Neural progenitor cell (in vitro differentiated cells): ENCODE measurements around the gene INHBC. TPM values are rescaled to one million over a fixed set of nuclear protein-coding genes. Genes with fewer than 3 reads are reported as not detected.
"Not testable (repeated sequence)": the region's sequence is repeated elsewhere in the genome, so short reads cannot be mapped to it uniquely, and the experiment has no call there.

Experiments used
- DNase-seq: peaks from one replicate; pipeline ENCODE4 v3.0.0-alpha.2; 2016; ENCODE audit warnings: low spot score
- H2AFZ ChIP-seq: fragments of 200-600 bp; sonication (generic); replicated peaks from 2 replicates; pipeline ENCODE4 v1.6.1; 2016; ENCODE audit warnings: antibody characterized with exemption
- H3F3A ChIP-seq: fragments of 200-600 bp; sonication (generic); 2 replicates; pipeline ENCODE4 v1.6.1; 2016; ENCODE audit warnings: antibody characterized with exemption, low read depth
- H3K27ac ChIP-seq: fragments of 200-600 bp; sonication (generic); 2 replicates; pipeline ENCODE4 v1.5.1; 2016; ENCODE audit warnings: mild to moderate bottlenecking
- H3K27me3 ChIP-seq: fragments of 200-600 bp; sonication (generic); 2 replicates; pipeline ENCODE4 v1.6.1; 2016; ENCODE audit warnings: mild to moderate bottlenecking, moderate library complexity
- H3K36me3 ChIP-seq: fragments of 200-600 bp; sonication (generic); 2 replicates; pipeline ENCODE4 v1.5.1; 2016
- H3K4me1 ChIP-seq: fragments of 200-600 bp; sonication (generic); 2 replicates; pipeline ENCODE4 v1.6.1; 2016; ENCODE audit warnings: mixed run types
- H3K4me2 ChIP-seq: fragments of 200-600 bp; sonication (generic); 2 replicates; pipeline ENCODE4 v1.6.1; 2016
- H3K4me3 ChIP-seq: fragments of 200-600 bp; sonication (generic); 2 replicates; pipeline ENCODE4 v1.5.1; 2016
- H3K79me2 ChIP-seq: fragments of 200-600 bp; sonication (generic); 2 replicates; pipeline ENCODE4 v1.6.1; 2016; ENCODE audit warnings: low read depth
- H3K9ac ChIP-seq: fragments of 200-600 bp; sonication (generic); 2 replicates; pipeline ENCODE4 v1.6.1; 2016
- H3K9me3 ChIP-seq: fragments of 200-600 bp; sonication (generic); 2 replicates; pipeline ENCODE4 v1.5.1; 2016; ENCODE audit warnings: low read depth
- H4K20me1 ChIP-seq: fragments of 200-600 bp; sonication (generic); 2 replicates; pipeline ENCODE4 v1.6.1; 2016; ENCODE audit warnings: low read depth
- H3K27ac Mint-ChIP-seq: 3 replicates; pipeline ENCODE4 v1.8.0; 2021; ENCODE audit warnings: mixed read lengths
- H3K27me3 Mint-ChIP-seq: 2 replicates; pipeline ENCODE4 v1.8.0; 2022; ENCODE audit warnings: low read depth, mild to moderate bottlenecking, inconsistent platforms, moderate library complexity, mixed read lengths; ENCODE audit not compliant: insufficient read depth
- H3K36me3 Mint-ChIP-seq: 3 replicates; pipeline ENCODE4 v1.8.0; 2021; ENCODE audit warnings: mixed read lengths
- H3K4me1 Mint-ChIP-seq: 3 replicates; pipeline ENCODE4 v1.8.0; 2021; ENCODE audit warnings: mixed read lengths
- H3K4me3 Mint-ChIP-seq: 3 replicates; pipeline ENCODE4 v1.8.0; 2021; ENCODE audit warnings: mild to moderate bottlenecking, moderate library complexity, mixed read lengths
- H3K9me3 Mint-ChIP-seq: 3 replicates; pipeline ENCODE4 v1.8.0; 2020; ENCODE audit warnings: mixed read lengths
- EZH2 ChIP-seq: fragments of 200-600 bp; sonication (generic); IDR thresholded peaks from 2 replicates; pipeline ENCODE4 v1.6.1; 2017; ENCODE audit warnings: antibody characterized with exemption, mild to moderate bottlenecking, moderate library complexity
- EZH2phosphoT487 ChIP-seq: fragments of 200-600 bp; sonication (generic); IDR thresholded peaks from 2 replicates; pipeline ENCODE4 v1.6.1; 2017; ENCODE audit warnings: antibody characterized with exemption
- total RNA-seq: library from RNA; depleted of rRNA; stranded (reverse); fragments of >200 nt; gene quantifications from 2 replicates; pipeline ENCODE4 v1.2.3, GENCODE V29; 2015; ENCODE audit warnings: low replicate concordance
- TF ChIP-seq, protein P1 (sequence below): fragments of 200-600 bp; sonication (generic); IDR thresholded peaks from 2 replicates; pipeline ENCODE4 v1.5.1; 2017; ENCODE audit warnings: antibody characterized with exemption, mild to moderate bottlenecking

INHBC gene
- total RNA-seq, 1 donor from 2014 or later: not detected

DNA sequence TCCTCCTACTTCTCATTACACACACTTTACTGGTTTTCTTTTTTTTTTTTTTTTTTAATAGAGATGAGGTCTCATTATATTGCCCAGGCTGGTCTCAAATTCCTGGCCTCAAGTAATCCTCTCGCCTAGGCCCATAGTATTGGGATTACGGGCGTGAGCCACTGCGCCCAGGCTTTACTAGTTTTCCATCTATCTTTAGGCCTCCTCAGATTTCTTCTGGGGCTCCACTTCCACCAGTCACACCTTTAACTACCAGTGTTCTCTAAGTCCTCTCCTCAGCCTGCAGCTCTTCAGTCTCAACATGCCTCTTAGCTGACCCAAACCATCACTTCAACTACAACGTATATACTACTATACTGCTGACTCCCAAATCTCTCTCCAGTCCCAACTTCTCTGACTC lies 14.1 kb upstream of the INHBC start:
- peaks cover 2% of the 10 kb centered on the region for H3K4me1 Mint-ChIP-seq
- H3K9ac ChIP-seq: no peak overlapping the region

DNA sequence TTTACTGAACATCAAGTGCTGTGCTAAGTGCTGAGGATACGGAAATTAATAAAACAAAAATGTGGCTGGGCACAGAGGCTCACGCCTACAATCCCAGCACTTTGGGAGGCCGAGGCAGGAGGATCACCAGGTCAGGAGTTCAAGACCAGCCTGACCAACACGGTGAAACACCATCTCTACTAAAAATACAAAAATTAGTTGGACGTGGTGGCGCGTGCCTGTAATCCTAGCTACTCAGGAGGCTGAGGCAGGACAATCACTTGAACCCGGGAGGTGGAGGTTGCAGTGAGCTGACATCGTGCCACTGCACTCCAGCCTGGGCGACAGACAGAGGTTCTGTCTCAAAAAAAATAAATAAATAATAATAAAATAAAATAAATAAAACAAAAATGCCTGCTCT lies 7.6 kb upstream of the INHBC start:
- DNase-seq: not testable (repeated sequence)

More for the DNA sequence above, 14.1 kb upstream of the INHBC start:
- no peak for DNase-seq
- Mint-ChIP-seq H3K9me3 (no peaks in the 10 kb centered on the region), H3K36me3 (peaks cover 24% of the 10 kb centered on the region), H3K27me3 (no peaks in the 10 kb centered on the region), H3K27ac (no peak overlapping the region), H3K4me3 (no peak overlapping the region)
- Histone ChIP-seq H3K4me3 (no peak overlapping the region), H3K27ac (no peak overlapping the region), H4K20me1 (peaks cover 22% of the 10 kb centered on the region), H3K4me2 (no peak overlapping the region), H3K9me3 (no peaks in the 10 kb centered on the region), H3K27me3 (no peaks in the 10 kb centered on the region), H3K4me1 (no peaks in the 10 kb centered on the region), H2AFZ (no peak overlapping the region), H3K79me2 (peaks cover 76% of the 10 kb centered on the region), H3F3A (no peaks in the 10 kb centered on the region), H3K36me3 (no peaks in the 10 kb centered on the region)
- no peak for TF ChIP-seq EZH2
- TF ChIP-seq EZH2phosphoT487: no peak
- TF ChIP-seq, protein P1, sequence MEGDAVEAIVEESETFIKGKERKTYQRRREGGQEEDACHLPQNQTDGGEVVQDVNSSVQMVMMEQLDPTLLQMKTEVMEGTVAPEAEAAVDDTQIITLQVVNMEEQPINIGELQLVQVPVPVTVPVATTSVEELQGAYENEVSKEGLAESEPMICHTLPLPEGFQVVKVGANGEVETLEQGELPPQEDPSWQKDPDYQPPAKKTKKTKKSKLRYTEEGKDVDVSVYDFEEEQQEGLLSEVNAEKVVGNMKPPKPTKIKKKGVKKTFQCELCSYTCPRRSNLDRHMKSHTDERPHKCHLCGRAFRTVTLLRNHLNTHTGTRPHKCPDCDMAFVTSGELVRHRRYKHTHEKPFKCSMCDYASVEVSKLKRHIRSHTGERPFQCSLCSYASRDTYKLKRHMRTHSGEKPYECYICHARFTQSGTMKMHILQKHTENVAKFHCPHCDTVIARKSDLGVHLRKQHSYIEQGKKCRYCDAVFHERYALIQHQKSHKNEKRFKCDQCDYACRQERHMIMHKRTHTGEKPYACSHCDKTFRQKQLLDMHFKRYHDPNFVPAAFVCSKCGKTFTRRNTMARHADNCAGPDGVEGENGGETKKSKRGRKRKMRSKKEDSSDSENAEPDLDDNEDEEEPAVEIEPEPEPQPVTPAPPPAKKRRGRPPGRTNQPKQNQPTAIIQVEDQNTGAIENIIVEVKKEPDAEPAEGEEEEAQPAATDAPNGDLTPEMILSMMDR: no peak

DNA sequence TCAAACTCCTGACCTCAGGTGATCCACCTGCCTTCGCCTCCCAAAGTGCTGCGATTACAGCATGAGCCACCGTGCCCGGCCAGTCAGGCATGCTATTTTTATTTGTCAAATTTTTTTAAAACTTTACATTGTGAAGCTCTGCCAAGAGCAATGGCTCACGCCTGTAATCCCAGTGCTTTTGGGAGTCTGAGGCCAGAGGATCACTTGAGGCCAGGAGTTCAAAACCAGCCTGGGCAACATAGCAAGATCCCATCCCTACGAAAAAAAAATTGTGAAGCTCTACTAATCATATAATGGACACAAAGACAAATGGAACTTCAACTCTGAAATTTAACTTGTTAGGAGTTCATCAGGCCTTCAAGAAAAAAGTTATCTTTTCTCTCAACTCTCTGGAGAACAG lies 5.6 kb upstream of the INHBC start:
- H3K27ac ChIP-seq: no peak overlapping the region
- no peak for DNase-seq
- peaks cover 60% of the 10 kb centered on the region for H3K79me2 ChIP-seq
- Mint-ChIP-seq H3K27ac (peak overlapping the region; percentile 91), H3K9me3 (no peaks in the 10 kb centered on the region), H3K27me3 (peaks cover 4% of the 10 kb centered on the region), H3K36me3 (peaks cover 16% of the 10 kb centered on the region), H3K4me1 (peaks cover 25% of the 10 kb centered on the region), H3K4me3 (peak overlapping the region; percentile 98)
- H4K20me1 ChIP-seq: peaks cover 4% of the 10 kb centered on the region
- no peak overlapping the region for H2AFZ ChIP-seq
- no peak for TF ChIP-seq EZH2
- no peak for TF ChIP-seq EZH2phosphoT487
- TF ChIP-seq, protein P1: no peak
- no peaks in the 10 kb centered on the region for H3K9me3 ChIP-seq
- no peaks in the 10 kb centered on the region for H3K36me3 ChIP-seq
- peak overlapping the region; percentile 93 for H3K4me2 ChIP-seq
- H3K4me3 ChIP-seq: peak overlapping the region; percentile 64
- peaks cover 11% of the 10 kb centered on the region for H3K4me1 ChIP-seq
- H3F3A ChIP-seq: peaks cover 24% of the 10 kb centered on the region
- no peak overlapping the region for H3K9ac ChIP-seq
- no peaks in the 10 kb centered on the region for H3K27me3 ChIP-seq

More for the DNA sequence above, 7.6 kb upstream of the INHBC start:
- H3K27ac ChIP-seq, H3K4me2 ChIP-seq, H3K9me3 ChIP-seq, H3K27me3 Mint-ChIP-seq, H3K27me3 ChIP-seq, H3K27ac Mint-ChIP-seq, H2AFZ ChIP-seq, H3K9ac ChIP-seq, H3K4me3 ChIP-seq, H3K4me3 Mint-ChIP-seq, H4K20me1 ChIP-seq, H3K9me3 Mint-ChIP-seq, H3K36me3 ChIP-seq: not testable (repeated sequence)
- Histone ChIP-seq H3K4me1 (peaks cover 11% of the 10 kb centered on the region), H3K79me2 (peaks cover 72% of the 10 kb centered on the region), H3F3A (peaks cover 20% of the 10 kb centered on the region)
- H3K36me3 Mint-ChIP-seq: peaks cover 24% of the 10 kb centered on the region
- peaks cover 25% of the 10 kb centered on the region for H3K4me1 Mint-ChIP-seq

DNA sequence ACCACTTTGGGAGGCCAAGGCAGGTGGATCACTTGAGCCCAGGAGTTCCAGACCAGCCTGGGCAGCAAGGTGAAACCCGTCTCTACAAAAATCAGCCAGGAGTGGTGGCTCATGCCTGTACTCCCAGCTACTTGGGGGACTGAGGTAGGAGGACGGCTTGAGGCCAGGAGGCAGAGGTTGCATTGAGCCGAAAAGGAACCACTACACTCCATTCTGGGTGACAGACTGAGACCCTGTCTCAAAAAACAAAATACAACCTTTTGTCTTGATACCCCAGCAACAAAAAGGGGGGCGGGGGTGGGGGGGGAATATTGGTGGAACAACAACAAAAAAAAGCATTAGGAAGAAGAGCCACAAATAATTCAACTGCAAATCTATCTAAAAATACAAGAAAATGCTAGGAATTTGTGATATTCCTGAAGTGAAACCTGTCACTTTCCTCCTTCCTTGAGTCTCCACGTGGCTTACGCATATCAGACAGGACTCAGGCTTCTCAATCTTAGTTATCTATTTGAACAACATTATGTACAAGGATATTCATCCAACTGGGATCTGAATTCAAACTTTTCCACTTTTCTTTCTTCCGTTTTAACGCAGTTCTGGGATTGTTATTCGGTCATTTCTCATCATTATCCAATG lies 5.0 kb upstream of the INHBC start:
- H3K4me1 Mint-ChIP-seq: peaks cover 30% of the 10 kb centered on the region
- TF ChIP-seq, protein P1: no peak
- TF ChIP-seq EZH2phosphoT487: no peak
- no peak for TF ChIP-seq EZH2
- H3F3A ChIP-seq: peaks cover 24% of the 10 kb centered on the region
- peak overlapping the region; percentile 64 for H3K4me3 ChIP-seq
- H3K27me3 ChIP-seq: no peaks in the 10 kb centered on the region
- peak overlapping the region; percentile 93 for H3K4me2 ChIP-seq
- peaks cover 4% of the 10 kb centered on the region for H4K20me1 ChIP-seq
- peaks cover 4% of the 10 kb centered on the region for H3K27me3 Mint-ChIP-seq
- peak overlapping the region; percentile 58 for H3K9ac ChIP-seq
- H3K27ac ChIP-seq: peak overlapping the region; percentile 74
- no peaks in the 10 kb centered on the region for H3K9me3 Mint-ChIP-seq
- peaks cover 13% of the 10 kb centered on the region for H3K36me3 Mint-ChIP-seq
- DNase-seq: no peak
- H3K36me3 ChIP-seq: no peaks in the 10 kb centered on the region
- no peaks in the 10 kb centered on the region for H3K9me3 ChIP-seq
- H3K27ac Mint-ChIP-seq: peak overlapping the region; percentile 99
- H2AFZ ChIP-seq: peak overlapping the region; percentile 15
- peaks cover 11% of the 10 kb centered on the region for H3K4me1 ChIP-seq
- peak overlapping the region; percentile 98 for H3K4me3 Mint-ChIP-seq
- H3K79me2 ChIP-seq: peaks cover 53% of the 10 kb centered on the region
